Activated naive CD4-positive, alpha-beta T cell treated with Interleukin-2 at 50 U/mL for 16 hours (primary cell): ENCODE measurements around the gene TNKS1BP1.
A peak's percentile ranks its signal among the peaks of the same experiment; 100 is the strongest.
"Not testable (repeated sequence)": the region's sequence is repeated elsewhere in the genome, so short reads cannot be mapped to it uniquely, and the experiment has no call there.

Experiments used
- DNase-seq: peaks from one replicate; pipeline ENCODE4 v3.0.0-alpha.2; 2020

The TNKS1BP1 gene

GRCh38 chr11:57283231-57283990, 41.3 kb downstream of the TNKS1BP1 start:
- no peak for DNase-seq

- DNase-seq: not testable (repeated sequence)
These were observed 43.2 kb downstream of the TNKS1BP1 start for GRCh38 chr11:57281546-57281945.

GRCh38 chr11:57279116-57279515, 45.6 kb downstream of the TNKS1BP1 start:
- no peak for DNase-seq

GRCh38 chr11:57278721-57279095, 46.0 kb downstream of the TNKS1BP1 start:
- no peak for DNase-seq

GRCh38 chr11:57277845-57278720, 46.7 kb downstream of the TNKS1BP1 start:
- DNase-seq: peak; percentile 29

GRCh38 chr11:57276971-57277675, 47.6 kb downstream of the TNKS1BP1 start:
- no peak for DNase-seq

GRCh38 chr11:57276169-57276970, 48.4 kb downstream of the TNKS1BP1 start:
- no peak for DNase-seq

- no peak for DNase-seq
These were observed 49.2 kb downstream of the TNKS1BP1 start for GRCh38 chr11:57275582-57275981.

GRCh38 chr11:57274904-57275498, 49.8 kb downstream of the TNKS1BP1 start:
- no peak for DNase-seq

- no peak for DNase-seq
These were observed 51.2 kb downstream of the TNKS1BP1 start for GRCh38 chr11:57273448-57274058.

GRCh38 chr11:57269571-57270021, 55.2 kb downstream of the TNKS1BP1 start:
- no peak for DNase-seq

GRCh38 chr11:57266157-57266556, 58.6 kb downstream of the TNKS1BP1 start:
- no peak for DNase-seq

GRCh38 chr11:57263351-57263750, 61.4 kb downstream of the TNKS1BP1 start:
- no peak for DNase-seq

- no peak for DNase-seq
These were observed 62.6 kb downstream of the TNKS1BP1 start for GRCh38 chr11:57262157-57262556.

- DNase-seq: no peak
These were observed 63.6 kb downstream of the TNKS1BP1 start for GRCh38 chr11:57260937-57261783.

GRCh38 chr11:57256119-57256518, 68.6 kb downstream of the TNKS1BP1 start:
- no peak for DNase-seq

GRCh38 chr11:57255618-57256017, 69.1 kb downstream of the TNKS1BP1 start:
- no peak for DNase-seq

- DNase-seq: no peak
These were observed 70.1 kb downstream of the TNKS1BP1 start for GRCh38 chr11:57254631-57255030.

- DNase-seq: no peak
These were observed 73.2 kb downstream of the TNKS1BP1 start for GRCh38 chr11:57251491-57252104.

GRCh38 chr11:57251037-57251436, 73.7 kb downstream of the TNKS1BP1 start:
- DNase-seq: no peak
